DMS 273 treated with DMSO at 0.1 percent for 48 hours (cell line): ENCODE measurements around the gene GAS6.

Source experiments
- DNase-seq: peaks from one replicate; lab custom pipeline; 2025; lab: John Stamatoyannopoulos, UW

The GAS6 gene

GRCh38 chr13:113887700-113888201, 23.9 kb upstream of the GAS6 start:
- DNase-seq: no peak

- no peak for DNase-seq
Measured at GRCh38 chr13:113886561-113887112, 22.8 kb upstream of the GAS6 start.

GRCh38 chr13:113884821-113885220, 20.9 kb upstream of the GAS6 start:
- DNase-seq: no peak

- no peak for DNase-seq
Measured at GRCh38 chr13:113883921-113884804, 20.3 kb upstream of the GAS6 start.

- no peak for DNase-seq
Measured at GRCh38 chr13:113883314-113883811, 19.5 kb upstream of the GAS6 start.

GRCh38 chr13:113882716-113883115, 18.8 kb upstream of the GAS6 start:
- no peak for DNase-seq

- DNase-seq: no peak
Measured at GRCh38 chr13:113882267-113882630, 18.4 kb upstream of the GAS6 start.

- no peak for DNase-seq
Measured at GRCh38 chr13:113881614-113882266, 17.9 kb upstream of the GAS6 start.

GRCh38 chr13:113880651-113881611, 17.1 kb upstream of the GAS6 start:
- DNase-seq: no peak

GRCh38 chr13:113879494-113880360, 15.9 kb upstream of the GAS6 start:
- no peak for DNase-seq

- DNase-seq: no peak
Measured at GRCh38 chr13:113879017-113879416, 15.1 kb upstream of the GAS6 start.

GRCh38 chr13:113877149-113877990, 13.5 kb upstream of the GAS6 start:
- no peak for DNase-seq

GRCh38 chr13:113876346-113877148, 12.7 kb upstream of the GAS6 start:
- DNase-seq: no peak

GRCh38 chr13:113875837-113876281, 12.0 kb upstream of the GAS6 start:
- no peak for DNase-seq

- DNase-seq: no peak
Measured at GRCh38 chr13:113875429-113875815, 11.5 kb upstream of the GAS6 start.

GRCh38 chr13:113874579-113875428, 10.9 kb upstream of the GAS6 start:
- DNase-seq: no peak

- DNase-seq: no peak
Measured at GRCh38 chr13:113874177-113874576, 10.3 kb upstream of the GAS6 start.

- no peak for DNase-seq
Measured at GRCh38 chr13:113869263-113869662, 5.4 kb upstream of the GAS6 start.
